ENCODE results near the gene OST4.
"Not testable (repeated sequence)": the region's sequence is repeated elsewhere in the genome, so short reads cannot be mapped to it uniquely, and the experiment has no call there.

Gene OST4

GRCh38 chr2:27071277-27071989, at the start of gene OST4:
TSS of gene OST4 (minus strand) at chr2:27071654.
- peak; percentile 96 for DNase-seq (ENCODE audit: low spot score)

- DNase-seq (ENCODE audit: low spot score) = not testable (repeated sequence)
Observed at GRCh38 chr2:27119330-27119670, 47.8 kb upstream of the OST4 start.

- DNase-seq (ENCODE audit: low spot score) = no peak
Observed at GRCh38 chr2:27118525-27119329, 47.3 kb upstream of the OST4 start, which contains the start of gene CGREF1. TSS of gene CGREF1 (minus strand) at chr2:27119128. CDS start at chr2:27104366, 14,762 bp downstream.

GRCh38 chr2:27117995-27118524, 46.6 kb upstream of the OST4 start:
- DNase-seq (ENCODE audit: low spot score) = no peak

GRCh38 chr2:27115519-27115918, 44.1 kb upstream of the OST4 start:
- DNase-seq (ENCODE audit: low spot score) = no peak

GRCh38 chr2:27111392-27112078, 40.1 kb upstream of the OST4 start:
- DNase-seq (ENCODE audit: low spot score) = not testable (repeated sequence)

GRCh38 chr2:27110603-27111352, 39.3 kb upstream of the OST4 start:
- DNase-seq (ENCODE audit: low spot score) = not testable (repeated sequence)

GRCh38 chr2:27109083-27109482, 37.6 kb upstream of the OST4 start:
- no peak for DNase-seq (ENCODE audit: low spot score)

- DNase-seq (ENCODE audit: low spot score) = no peak
Observed at GRCh38 chr2:27108221-27108620, 36.8 kb upstream of the OST4 start.

- no peak for DNase-seq (ENCODE audit: low spot score)
Observed at GRCh38 chr2:27105981-27106380, 34.5 kb upstream of the OST4 start.

GRCh38 chr2:27102329-27102728, 30.9 kb upstream of the OST4 start:
- no peak for DNase-seq (ENCODE audit: low spot score)

- no peak for DNase-seq (ENCODE audit: low spot score)
Observed at GRCh38 chr2:27100036-27100435, 28.6 kb upstream of the OST4 start.

- DNase-seq (ENCODE audit: low spot score) = no peak
Observed at GRCh38 chr2:27099334-27099955, 28.0 kb upstream of the OST4 start.

- no peak for DNase-seq (ENCODE audit: low spot score)
Observed at GRCh38 chr2:27097341-27097740, 25.9 kb upstream of the OST4 start.

- DNase-seq (ENCODE audit: low spot score) = no peak
Observed at GRCh38 chr2:27096748-27097297, 25.4 kb upstream of the OST4 start.

GRCh38 chr2:27095745-27096651, 24.5 kb upstream of the OST4 start:
- DNase-seq (ENCODE audit: low spot score) = peak; percentile 75

GRCh38 chr2:27095427-27095744, 23.9 kb upstream of the OST4 start:
- no peak for DNase-seq (ENCODE audit: low spot score)

- DNase-seq (ENCODE audit: low spot score) = no peak
Observed at GRCh38 chr2:27094353-27094984, 23.0 kb upstream of the OST4 start.
